Measurements from ENCODE around the gene B3GNT2.

Gene B3GNT2

GRCh38 chr2:62207491-62207890 is 11.6 kb downstream of the B3GNT2 start:
- DNase-seq: no peak

GRCh38 chr2:62208074-62208757 is 12.3 kb downstream of the B3GNT2 start:
- no peak for DNase-seq

GRCh38 chr2:62208758-62209114 is 12.8 kb downstream of the B3GNT2 start:
- DNase-seq: no peak

GRCh38 chr2:62209427-62209991 is 13.6 kb downstream of the B3GNT2 start:
- no peak for DNase-seq

DNA sequence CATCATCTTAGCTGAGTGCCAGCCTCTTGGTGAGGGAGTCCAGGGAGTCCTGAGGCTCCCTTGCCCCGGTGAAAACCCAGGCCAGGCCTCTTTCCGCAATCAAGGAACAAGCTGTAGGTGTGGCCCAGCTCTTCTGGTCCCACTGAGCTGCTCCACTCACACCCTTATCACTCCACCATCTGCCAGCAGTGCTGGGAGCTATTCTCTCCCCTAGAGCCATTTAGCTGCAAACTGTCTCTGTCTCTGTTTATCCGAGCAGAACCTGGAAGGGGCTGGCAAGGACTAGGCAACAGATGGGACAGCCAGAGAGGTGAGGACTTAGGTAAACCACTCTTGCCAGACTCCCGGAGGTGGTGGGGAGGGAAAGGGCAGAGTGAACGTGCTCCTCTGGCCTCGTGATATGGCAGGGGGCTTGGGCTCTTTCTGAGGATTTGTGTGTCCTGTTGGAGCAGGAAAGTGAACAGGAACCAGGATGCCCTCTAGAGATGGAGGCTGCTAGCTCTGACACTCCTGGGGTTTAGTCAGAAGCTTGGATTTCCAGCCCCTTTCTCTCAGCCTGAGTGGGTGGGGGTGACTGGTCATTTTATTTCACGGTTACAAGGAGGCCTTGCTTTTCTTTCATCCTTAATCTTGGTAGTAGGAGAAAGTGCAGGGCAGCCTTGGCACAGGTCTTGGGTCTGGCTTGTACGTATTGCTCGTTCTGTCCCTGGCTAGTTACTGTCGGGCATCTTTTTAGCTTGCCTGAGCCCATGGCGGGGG is 19.6 kb downstream of the B3GNT2 start:
- DNase-seq: no peak

GRCh38 chr2:62216113-62216512 is 20.2 kb downstream of the B3GNT2 start:
- DNase-seq: no peak

- DNase-seq: no peak
Observed at GRCh38 chr2:62216616-62217015, 20.7 kb downstream of the B3GNT2 start.

GRCh38 chr2:62217421-62217820 is 21.5 kb downstream of the B3GNT2 start:
- no peak for DNase-seq

DNA sequence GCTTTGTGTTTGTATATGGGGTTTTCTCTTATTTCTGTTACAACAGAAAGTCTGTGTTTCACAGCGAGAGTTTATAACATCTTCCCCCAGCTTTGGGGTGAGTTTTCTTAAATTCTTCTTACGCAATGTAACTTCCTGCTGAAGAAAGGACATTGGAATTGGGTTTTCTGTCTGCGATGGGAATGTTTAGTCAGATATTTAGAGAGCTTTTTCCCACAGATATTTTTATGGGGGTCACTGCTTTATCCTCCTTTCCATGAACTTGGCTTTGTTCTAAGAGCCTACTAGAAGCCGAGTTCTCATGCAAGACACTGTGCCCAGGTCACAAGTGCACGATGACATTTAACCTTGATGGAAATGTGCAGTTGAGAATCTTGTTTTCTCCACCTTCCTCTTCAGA is 22.1 kb downstream of the B3GNT2 start:
- no peak for DNase-seq

DNA sequence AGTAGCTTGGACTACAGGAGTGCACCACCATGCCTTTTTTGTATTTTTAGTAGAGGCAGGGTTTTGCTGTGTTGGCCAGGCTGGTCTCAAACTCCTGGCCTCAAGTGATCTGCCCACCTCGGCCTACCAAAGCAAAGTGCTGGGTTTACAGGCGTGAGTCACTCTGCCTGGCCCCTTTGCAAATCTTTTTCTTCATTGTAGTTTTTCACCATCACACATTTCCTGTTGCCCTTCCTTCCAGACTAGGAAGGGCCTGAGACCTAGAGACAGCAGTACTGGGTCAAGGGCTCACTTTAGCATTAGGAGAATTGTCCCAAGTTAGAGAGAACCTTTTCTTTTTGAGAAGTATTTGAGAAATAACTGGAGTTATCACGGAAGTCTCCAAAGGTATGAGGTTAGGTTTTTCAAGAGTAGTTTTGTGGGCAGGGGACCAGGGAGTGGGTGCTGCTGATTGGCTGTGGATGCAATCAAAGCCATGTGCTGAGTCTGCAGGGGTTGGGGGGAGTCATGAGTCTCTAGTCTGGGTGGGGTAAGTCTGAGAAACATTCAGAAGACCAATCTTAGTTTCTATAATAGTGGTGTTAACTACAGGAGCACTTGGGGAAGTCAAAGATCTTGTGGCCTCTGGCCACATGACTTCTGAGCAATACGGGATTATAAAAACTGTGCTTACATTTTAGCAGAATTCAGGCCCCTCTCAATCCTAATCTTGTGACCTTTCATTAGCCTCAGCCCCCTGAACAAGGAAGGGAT is 23.7 kb downstream of the B3GNT2 start:
- DNase-seq: no peak

DNA sequence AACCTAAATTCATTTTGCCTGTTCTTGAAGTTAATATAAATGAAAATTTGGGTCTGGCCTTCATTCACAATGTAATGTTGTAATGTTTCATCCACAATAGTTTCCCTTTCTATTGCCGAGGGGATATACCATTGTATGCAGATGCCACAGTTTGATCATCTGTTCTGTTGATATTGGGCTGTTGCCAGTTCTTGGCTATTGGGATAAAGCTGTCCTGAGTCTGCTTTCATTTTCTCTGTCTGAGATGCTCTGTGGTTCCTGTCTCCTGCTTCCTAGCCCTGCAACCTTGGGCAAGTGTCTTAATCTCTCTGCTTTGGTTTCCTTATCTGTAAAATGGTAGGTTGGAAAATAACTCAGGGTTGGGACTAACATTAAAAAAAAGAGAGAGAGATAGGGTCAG is 25.2 kb downstream of the B3GNT2 start:
- no peak for DNase-seq

DNA sequence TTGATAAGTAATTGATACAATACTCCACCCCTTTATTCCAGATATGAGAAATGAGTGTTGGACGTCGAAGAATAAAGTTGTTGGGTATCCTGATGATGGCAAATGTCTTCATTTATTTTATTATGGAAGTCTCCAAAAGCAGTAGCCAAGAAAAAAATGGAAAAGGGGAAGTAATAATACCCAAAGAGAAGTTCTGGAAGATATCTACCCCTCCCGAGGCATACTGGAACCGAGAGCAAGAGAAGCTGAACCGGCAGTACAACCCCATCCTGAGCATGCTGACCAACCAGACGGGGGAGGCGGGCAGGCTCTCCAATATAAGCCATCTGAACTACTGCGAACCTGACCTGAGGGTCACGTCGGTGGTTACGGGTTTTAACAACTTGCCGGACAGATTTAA is 26.3 kb downstream of the B3GNT2 start:
- DNase-seq: no peak

- DNase-seq: no peak
Observed at GRCh38 chr2:62222674-62223073, 26.8 kb downstream of the B3GNT2 start.

- DNase-seq: no peak
Observed at GRCh38 chr2:62224976-62225375, 29.1 kb downstream of the B3GNT2 start.

GRCh38 chr2:62227386-62228075 is 31.6 kb downstream of the B3GNT2 start:
- no peak for DNase-seq

DNA sequence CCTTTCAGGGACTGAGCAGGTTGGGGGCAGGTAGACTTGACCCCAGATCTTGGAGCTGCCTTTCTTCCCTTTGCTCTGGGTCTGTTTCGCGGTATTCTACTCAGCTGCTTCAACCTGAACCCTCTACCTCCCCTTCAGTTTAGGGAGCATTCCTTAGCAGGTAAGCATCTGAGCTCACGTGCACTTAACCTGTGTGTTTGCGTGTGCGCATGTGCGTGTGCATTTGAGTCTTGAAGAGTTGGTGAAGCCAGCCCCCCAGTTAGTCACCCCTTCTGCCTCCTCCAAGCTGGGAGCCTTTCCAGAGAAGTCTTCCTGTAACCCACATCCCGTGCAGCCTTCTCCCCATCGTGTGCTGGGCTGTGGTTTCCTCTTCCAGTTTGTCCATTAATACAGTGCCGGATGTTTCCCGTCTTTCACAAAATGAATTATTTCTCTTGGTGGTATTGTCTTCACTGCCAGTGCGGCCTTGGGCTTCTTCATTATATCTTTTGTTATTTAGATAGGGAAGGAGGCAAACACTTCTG is 33.2 kb downstream of the B3GNT2 start:
- no peak for DNase-seq

DNA sequence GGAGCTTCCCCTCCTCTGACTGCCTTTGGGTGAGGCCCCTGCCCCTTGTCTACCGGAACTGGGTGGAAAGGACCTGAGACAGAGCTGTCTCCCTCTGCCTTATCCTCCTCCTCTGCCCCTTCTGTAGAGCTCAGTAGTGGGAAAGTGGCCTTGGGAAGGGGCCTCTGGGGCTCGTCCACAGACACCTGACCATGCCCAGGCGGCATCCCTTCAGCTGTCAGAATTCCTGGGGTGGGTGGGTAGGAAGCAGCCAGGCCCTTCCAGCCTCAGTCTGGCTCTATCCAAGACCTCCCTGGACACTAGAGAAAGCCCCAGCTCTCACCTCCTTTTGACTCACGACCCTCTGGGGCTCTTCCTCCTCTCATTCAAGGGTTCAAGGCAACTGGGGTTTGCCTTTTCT is 35.6 kb downstream of the B3GNT2 start:
- DNase-seq: no peak

DNA sequence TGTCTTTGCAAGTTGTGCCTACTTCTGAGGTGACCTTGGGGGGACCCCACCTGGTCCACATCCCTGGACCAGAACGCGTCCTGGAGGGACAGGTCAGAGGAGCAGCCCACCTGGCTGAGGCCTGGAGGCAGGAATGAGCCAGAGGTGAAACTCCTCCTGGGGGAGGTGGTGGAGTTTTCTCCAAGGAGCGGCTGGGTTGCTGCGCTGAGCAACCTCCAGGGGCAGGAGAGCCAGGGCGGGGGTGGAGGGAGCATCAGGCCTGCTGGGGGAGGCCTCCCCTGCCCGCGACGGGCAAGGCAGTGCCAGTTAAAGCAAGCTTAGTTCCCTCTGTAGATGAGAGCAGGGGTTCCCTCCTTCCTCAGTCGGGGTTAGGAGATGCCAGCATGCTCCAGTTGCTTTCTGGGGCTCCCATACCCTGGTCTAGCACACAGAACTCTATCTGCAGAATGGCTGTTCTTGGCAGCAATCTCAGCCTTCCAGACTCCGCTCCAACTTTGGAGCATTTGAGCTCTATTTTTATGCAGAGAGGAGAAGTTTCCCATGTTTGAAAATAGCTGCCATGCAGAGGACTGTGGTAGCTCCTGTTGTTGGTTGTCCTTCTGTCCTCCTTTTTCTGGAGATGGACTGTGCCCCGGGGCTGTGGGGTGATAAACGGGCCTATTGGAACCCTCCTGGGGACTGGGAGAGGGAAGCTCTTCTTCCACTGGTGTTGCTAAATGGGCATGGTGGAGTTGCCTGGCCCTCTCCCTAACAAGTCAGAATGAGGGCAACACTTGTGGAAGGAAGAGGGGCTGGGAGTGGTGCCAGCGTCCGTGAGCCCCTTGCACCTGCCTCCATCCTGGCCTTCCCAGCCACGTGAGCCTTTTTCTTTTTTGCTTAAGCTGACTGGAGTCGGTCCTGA is 39.1 kb downstream of the B3GNT2 start:
- DNase-seq: no peak

- no peak for DNase-seq
Observed at GRCh38 chr2:62236499-62236898, 40.6 kb downstream of the B3GNT2 start.

DNA sequence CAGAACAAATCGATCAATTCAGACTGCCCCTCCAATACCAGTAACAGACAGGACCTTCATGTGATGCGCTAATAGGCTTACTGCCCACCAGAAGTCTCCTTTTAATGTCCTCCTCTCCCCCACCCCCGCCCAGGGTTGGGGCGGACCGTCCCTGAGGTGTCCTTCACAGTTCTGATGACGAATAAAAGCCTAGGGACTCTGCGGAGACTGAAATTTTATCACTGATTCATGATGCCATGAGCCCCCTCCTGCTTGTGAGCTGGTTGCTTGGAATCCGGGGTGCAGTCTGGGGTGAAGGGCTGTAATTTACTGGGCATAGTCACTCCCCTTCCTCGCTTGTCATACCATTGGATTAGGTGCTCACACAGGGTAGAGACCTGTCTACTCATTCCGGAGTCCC is 42.3 kb downstream of the B3GNT2 start:
- no peak for DNase-seq

- no peak for DNase-seq
Observed at GRCh38 chr2:62240546-62240945, 44.6 kb downstream of the B3GNT2 start.

DNA sequence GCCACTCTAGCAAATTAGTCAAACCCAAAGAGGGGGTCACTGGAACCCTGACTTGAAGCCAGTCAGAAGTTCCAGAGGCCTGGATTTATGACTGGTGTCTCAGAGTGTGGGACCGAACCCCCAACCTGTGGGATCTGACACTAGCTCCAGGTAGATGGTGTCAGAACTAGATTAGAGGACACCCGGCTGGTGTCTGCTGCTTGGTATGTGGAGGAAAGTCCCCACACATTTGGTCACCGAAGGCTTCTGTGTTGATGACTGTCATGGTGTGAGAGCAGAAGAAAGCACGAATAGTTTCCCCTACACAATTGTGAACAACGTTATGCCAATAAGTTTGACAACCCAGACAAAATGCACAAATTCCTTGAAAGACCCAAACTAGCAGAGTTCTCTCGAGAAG is 48.1 kb downstream of the B3GNT2 start:
- no peak for DNase-seq
